HL-60 (cell line): Measurements from ENCODE around the gene KCNQ5.

Experiments used
- DNase-seq, 2 experiments: peaks; one replicate each; pipeline ENCODE4 v3.0.0-alpha.2; 2010 to 2020; ENCODE audit warnings: low read depth in 1 of 2, low spot score in 1 of 2
- H3K27ac ChIP-seq: fragments of 250-450 bp; sonication (Bioruptor Pico); replicated peaks from 2 replicates; pipeline ENCODE4 v1.5.1; 2020; ENCODE audit warnings: mild to moderate bottlenecking, moderate library complexity
- H3K27me3 ChIP-seq: fragments of 250-450 bp; sonication (Bioruptor Pico); 2 replicates; pipeline ENCODE4 v1.5.1; 2021; ENCODE audit warnings: mild to moderate bottlenecking, moderate library complexity; ENCODE audit not compliant: insufficient read depth, poor library complexity, severe bottlenecking
- H3K4me3 ChIP-seq: replicated peaks from 2 replicates; pipeline ENCODE4 v1.5.1; 2011; ENCODE audit warnings: mild to moderate bottlenecking, control low read depth, low read length; ENCODE audit not compliant: insufficient read depth
- CTCF ChIP-seq: IDR thresholded peaks from one replicate; pipeline ENCODE4 v1.5.1; 2011; ENCODE audit warnings: low read length, control low read depth, inconsistent platforms; ENCODE audit not compliant: insufficient read depth
- GABPA ChIP-seq: IDR thresholded peaks from 2 replicates; pipeline ENCODE4 v1.6.1; 2012; ENCODE audit warnings: low read depth
- POLR2AphosphoS5 ChIP-seq: IDR thresholded peaks from 2 replicates; pipeline ENCODE4 v1.6.1; 2012; ENCODE audit warnings: low read depth
- REST ChIP-seq: IDR thresholded peaks from 2 replicates; pipeline ENCODE4 v1.6.1; 2012; ENCODE audit warnings: low read depth; ENCODE audit not compliant: insufficient replicate concordance
- SPI1 ChIP-seq: IDR thresholded peaks from 2 replicates; pipeline ENCODE4 v1.6.1; 2012; ENCODE audit warnings: low read depth, mild to moderate bottlenecking, borderline replicate concordance

The KCNQ5 gene

DNA sequence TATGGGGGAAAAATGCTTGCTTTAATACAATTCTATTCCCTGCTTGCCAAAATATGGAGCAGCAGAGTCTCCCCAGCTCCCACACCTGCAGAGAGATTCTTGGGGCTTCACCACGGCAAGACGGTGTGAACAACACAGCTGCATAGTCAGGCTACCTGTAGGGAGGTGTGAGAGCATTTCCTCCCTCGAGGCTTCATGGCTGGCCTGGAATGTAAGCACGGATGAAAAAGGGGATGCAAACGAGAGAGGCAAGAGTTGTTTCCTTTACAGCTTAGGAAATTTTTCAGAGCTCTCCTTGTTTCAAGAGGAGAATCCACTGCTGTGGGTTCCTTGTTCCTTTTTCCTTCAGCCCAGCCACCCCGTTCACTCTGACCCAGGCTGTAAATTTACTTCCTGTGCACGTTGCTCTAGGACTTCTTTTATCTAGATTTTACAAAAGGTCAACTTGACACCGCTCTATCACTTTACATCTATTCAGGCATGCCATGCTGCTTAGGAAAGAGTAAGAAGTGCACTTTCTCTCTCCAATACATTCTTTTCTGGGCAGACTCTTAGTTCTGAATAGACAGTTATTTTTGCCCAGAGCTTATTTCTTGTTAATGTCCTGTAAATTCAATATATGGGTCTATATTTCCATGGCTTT is 406.4 kb downstream of the KCNQ5 start:
- H3K27ac ChIP-seq: no peak overlapping the region
- TF ChIP-seq SPI1 (peak; percentile 14; the same call in 1 of the 2 replicates), POLR2AphosphoS5 (no peak)
- H3K27me3 ChIP-seq: no peaks in the 10 kb centered on the region
- DNase-seq: peak in 1 of 2 experiments; percentile 48
- H3K4me3 ChIP-seq: no peak overlapping the region

GRCh38 chr6:73028893-73029450 is 407.1 kb downstream of the KCNQ5 start:
- Histone ChIP-seq H3K27ac (no peak overlapping the region), H3K27me3 (no peaks in the 10 kb centered on the region), H3K4me3 (no peak overlapping the region)
- TF ChIP-seq POLR2AphosphoS5 (no peak), SPI1 (no peak), GABPA (no peak), REST (no peak), CTCF (no peak)
- no peak for DNase-seq

- no peaks in the 10 kb centered on the region for H3K27me3 ChIP-seq
- H3K4me3 ChIP-seq: no peak overlapping the region
- H3K27ac ChIP-seq: no peak overlapping the region
- TF ChIP-seq CTCF (no peak), SPI1 (no peak), GABPA (no peak)
- DNase-seq: no peak
Observed at GRCh38 chr6:73030257-73030656, 408.4 kb downstream of the KCNQ5 start.

- Histone ChIP-seq H3K27me3 (no peaks in the 10 kb centered on the region), H3K4me3 (no peak overlapping the region), H3K27ac (no peak overlapping the region)
- DNase-seq: no peak
- TF ChIP-seq CTCF (no peak), SPI1 (no peak), REST (no peak), GABPA (no peak), POLR2AphosphoS5 (no peak)
Observed at GRCh38 chr6:73030791-73031782, 409.2 kb downstream of the KCNQ5 start.
